ENCODE results near the gene C11orf86.
"Not testable (repeated sequence)": the region's sequence is repeated elsewhere in the genome, so short reads cannot be mapped to it uniquely, and the experiment has no call there.

Gene C11orf86

DNA sequence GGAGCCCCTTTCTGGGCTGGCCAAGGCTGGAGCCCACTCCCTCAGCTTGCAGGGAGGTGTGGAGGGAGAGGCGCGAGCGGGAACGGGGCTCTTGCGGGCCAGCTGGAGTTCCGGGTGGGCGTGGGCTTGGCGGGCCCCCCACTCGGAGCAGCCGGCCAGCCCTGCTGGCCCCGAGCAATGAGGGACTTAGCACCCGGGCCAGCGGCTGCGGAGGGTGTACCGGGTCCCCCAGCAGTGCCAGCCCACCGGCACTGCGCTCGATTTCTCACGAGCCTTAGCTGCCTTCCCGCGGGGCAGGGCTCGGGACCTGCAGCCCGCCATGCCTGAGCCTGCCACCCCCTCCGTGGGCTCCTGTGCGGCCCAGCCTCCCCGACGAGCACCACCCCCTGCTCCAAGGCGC is 13.6 kb downstream of the C11orf86 start:
- DNase-seq (ENCODE audit: low read depth in 2 of 2) = not testable (repeated sequence)

DNA sequence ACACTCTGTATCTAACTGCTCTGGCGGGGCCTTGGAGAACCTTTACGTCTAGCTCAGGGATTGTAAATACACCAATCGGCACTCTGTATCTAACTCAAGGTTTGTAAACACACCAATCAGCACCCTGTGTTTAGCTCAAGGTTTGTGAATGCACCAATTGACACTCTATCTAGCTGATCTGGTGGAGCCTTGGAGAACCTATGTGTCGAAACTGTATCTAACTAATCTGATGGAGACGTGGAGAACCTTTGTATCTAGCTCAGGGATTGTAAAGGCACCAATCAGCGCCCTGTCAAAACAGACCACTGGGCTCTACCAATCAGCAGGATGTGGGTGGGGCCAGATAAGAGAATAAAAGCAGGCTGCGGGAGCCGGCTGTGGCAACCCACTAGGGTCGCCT is 14.3 kb downstream of the C11orf86 start:
- not testable (repeated sequence) for DNase-seq (ENCODE audit: low read depth in 2 of 2)

DNA sequence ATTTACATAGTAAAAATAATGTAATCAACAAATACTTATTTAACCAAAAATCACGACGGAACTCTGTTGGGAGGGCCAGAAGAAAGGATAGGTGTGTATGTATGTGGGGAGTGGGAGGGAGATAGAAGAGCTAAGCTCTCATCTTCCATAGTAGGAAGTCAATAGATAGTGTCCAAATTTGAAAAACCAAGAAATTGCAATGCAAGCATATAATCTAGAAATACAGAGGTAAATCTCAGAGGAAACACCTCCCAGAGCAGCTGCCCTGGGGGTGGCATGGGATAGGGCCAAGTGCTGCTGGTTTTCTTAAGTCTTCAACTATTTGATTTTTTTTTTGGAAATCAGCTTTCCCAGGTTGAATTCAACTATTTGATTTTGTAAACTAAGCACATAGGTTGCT is 16.9 kb downstream of the C11orf86 start:
- DNase-seq (ENCODE audit: low read depth in 2 of 2) = no peak

DNA sequence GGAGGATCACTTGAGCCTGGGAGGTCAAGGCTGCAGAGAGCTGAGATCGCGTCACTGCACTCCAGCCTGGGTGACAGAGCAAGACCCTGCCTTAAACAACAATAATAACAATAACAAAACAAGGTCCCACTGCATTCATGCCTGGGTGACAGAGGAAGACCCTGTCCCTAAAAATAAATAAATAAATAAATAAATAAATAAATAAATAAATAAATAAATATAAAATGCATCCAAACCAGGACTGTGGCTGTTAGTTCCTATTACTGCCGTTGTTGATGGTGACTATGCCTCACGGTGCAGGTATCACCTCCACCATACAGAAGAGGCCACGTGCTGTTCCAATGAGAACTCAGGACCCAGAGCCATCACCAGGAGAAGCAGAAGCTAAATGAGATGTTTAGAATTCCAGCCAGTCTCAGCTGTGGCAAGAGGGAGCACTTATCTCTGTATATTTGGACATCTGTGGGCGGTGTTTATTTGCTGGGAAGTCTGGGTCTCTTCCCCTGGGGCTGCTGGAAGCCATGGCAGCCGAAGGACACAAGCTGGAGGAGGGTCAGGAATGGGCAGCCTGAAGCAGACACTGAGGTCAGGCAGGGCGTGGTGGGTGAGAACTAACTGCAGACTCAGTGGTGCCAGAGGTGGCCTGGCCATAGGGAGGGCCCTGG is 21.6 kb downstream of the C11orf86 start:
- DNase-seq (ENCODE audit: low read depth in 2 of 2) = no peak

DNA sequence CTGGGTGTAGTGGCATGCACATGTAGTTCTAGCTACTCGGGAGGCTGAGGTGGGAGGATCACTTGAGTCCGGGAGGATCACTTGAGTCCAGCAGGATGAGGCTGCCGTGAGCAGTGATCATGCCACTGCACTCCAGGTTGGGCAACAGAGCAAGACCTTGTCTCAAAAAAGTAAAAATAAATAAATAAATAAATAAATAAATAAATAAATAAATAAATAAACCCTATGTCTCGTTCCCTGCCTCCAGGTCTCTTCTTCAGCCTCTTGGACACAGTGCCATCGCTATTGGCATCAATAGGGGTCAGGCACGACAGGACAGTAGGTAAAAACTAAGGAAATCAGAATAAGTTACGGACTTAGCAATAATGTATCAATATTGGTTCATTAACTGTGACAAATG is 24.5 kb downstream of the C11orf86 start:
- DNase-seq (ENCODE audit: low read depth in 2 of 2) = no peak

DNA sequence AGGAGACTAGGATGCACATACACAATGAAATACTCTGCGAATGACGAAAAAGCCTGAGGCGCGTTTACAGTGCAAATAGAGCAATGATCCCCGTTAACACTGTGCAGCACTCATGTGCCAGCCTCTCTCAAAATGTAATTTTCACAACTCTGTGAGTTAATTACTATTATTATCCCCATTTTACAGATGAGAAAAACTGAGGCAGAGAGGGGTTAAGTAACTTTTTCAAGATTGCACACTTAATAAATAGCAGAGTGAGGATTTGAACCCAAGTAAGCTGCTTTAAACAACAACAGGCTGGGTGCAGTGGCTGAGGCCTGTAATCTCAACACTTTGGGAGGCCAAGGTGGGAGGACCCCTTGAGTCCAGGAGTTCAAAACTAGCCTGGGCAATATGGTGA is 26.2 kb downstream of the C11orf86 start:
- DNase-seq (ENCODE audit: low read depth in 2 of 2) = no peak

DNA sequence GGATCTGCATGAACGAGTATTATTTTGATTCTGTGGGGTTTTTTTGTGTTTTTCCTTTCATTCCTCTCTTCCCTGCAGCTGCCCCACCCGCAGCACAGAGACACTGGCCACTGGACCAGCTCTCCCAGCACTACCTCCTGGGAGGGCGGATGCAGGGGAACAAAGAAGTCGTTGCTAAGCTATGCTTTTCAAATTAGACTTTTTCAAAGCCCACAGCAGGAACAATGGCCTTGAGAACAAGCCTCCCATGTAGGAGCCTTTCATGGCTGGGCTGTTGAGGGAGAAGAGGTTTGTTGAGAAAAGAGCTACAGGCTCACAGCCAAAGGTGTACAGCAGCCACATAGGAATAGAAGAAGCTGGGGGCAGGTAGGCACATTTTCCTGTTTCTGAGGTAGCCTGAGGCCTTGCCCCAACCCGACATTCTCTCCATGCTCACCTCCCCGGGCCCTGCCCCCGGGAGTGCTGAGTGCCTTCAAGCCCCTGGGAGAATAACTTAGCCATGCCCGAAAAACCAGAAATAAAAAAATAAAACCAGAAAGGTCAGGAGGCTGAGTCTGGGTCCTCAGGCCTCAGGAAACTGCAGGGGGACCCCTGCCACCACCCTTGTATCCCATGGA is 27.3 kb downstream of the C11orf86 start:
- DNase-seq (ENCODE audit: low read depth in 2 of 2) = no peak

DNA sequence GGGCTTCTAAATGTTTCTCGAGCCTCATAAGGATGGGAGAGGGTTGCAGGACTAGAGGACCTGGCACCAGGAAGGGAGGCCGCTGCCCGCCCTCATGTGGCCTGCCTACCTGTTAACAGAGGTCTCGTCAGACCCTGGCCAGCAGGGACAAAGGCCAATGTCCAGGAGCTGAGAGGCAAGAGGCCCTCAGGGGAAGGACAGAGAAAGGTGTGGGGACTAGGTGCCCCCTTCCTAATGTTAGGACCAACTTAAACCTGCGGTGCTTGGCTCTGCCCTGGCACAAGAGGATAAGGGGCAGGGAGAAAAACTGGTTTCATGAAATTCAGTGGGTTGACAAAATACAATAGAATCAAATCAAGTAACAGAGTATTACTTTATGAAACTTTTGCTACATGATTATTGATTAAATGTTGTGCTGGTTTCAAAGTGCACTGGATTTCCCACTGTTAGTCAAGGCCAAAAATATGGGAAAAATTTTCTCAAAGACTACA is 27.9 kb downstream of the C11orf86 start:
- DNase-seq (ENCODE audit: low read depth in 2 of 2) = no peak

DNA sequence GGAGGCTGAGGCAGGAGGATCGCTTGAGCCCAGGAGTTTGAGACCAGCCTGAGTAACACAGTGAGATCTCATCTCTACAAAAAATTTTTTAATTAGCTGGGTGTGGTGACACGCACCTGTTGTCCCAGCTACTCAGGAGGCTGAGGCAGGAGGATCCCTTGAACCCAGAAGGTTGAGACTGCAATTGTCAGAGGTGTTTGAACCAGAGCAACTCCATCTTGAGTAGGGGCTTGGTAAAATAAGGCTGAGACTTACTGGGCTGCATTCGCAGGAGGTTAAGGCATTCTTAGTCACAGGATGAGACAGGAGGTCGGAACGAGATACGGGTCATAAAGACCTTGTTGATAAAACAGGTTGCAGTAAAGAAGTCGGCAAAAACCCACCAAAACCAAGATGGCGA is 30.1 kb downstream of the C11orf86 start:
- DNase-seq (ENCODE audit: low read depth in 2 of 2) = not testable (repeated sequence)

DNA sequence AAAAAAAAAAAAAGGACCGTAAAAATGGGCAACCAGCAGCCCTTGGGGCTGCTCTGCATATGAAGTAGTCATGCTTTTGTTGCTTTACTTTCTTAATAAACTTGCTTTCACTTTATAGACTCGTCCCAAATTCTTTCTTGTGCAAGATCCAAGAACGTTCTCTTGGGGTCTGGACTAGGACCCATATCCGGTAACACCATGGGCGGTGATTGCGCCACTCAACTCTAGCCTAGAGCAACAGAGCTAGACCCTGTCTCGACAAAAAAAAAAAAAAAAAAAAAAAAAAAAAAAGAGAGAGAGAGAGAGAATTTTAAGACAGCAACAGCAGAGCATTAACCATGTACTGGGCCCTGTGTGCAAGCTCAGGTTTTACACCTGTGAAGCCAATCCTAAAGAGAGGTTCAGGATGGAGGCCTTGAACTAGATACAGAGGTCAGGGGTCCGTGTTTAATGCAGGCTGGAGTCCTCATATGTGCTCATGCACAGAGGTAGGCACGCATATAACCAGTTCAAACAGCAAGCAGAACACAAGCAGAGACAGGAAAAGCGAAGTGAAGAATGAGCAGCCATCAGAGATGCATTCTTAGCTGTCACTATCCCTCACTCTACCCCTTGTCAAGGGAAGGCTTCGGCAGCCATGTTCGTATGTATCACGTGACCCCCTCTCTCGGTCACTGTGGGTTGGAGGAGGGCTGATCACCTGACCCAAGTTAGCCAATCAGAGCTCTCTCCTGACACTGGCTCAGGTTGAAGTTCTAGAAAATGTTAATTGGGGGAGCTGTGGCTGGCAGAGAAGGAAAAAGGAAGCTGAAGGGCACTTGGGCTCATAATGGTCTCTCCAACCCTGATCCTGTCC is 31.2 kb downstream of the C11orf86 start:
- DNase-seq (ENCODE audit: low read depth in 2 of 2) = no peak

DNA sequence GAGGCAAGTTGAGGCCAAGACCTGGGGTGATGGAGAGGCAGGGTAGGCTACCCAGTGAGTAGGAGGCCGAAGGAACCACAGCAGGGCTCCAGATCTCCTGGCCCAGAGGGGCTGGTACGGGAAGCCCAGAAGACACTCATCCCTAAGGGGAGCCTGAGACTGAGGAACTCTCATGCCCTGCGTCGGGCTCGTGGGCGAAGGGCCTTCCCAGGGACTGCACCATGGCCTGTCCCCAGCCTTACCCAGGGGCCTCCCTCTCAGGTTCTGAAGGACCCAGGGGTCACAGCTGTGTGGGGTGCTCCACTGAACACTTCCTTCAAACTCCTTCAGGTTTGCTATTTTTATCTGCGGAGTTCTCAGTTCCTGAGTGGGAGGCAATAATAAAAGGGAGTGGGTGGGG is 32.0 kb downstream of the C11orf86 start:
- DNase-seq (ENCODE audit: low read depth in 2 of 2) = no peak

DNA sequence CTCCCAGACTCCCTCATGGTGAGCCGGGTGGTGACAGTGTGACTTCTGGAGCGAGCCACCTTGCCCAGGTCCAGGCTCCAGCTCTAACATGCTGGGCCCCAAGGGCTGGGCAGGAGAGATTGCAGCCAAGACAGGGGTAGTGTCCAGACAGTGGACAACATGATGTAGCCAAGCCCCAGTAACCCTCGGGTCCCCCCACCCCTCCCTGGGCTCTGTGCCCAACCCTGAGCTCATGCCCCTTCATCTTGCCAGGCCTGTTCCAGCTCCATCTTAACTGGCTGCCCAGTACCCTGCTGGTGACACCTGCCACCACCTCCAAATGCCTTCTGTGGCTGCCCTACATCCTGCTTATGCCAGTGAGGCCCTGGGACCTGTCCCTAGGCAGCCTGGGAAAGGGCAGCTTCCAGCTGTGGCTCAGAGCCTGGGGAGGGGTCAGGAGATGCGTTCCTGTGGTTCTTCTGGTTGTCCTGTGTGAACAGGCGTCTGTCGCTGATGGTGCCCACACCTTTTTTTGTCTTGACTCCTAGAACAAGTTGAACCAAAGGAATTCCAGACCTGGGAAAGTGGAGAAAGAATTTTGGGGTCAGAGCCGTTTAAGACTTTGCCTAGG is 35.3 kb downstream of the C11orf86 start:
- no peak for DNase-seq (ENCODE audit: low read depth in 2 of 2)

DNA sequence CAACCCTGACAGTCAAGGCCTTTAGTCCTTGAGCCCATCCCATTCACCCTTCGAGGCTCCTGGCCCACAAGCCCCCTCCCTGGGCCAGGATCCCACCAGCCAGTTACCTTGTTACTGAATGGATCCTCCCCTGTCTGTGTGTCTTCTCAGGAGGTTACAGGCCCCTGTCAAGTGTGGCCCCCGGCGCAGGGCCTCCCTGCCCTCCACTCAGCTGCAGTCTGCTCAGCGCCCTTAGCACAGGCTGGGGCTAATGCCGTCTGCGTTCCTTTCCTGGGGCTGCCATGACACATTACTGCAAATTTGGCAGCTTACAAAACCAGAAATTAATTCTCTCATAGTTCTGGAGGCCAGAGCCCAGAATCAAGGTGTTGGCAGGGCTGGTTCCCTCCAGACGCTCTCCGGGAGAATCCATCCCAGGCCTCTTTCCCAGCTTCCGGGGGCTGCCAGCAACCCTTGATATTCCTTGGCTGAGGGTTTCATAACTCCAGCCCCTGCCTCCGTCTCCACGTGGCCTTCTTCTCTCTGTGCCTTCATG is 38.5 kb downstream of the C11orf86 start:
- DNase-seq (ENCODE audit: low read depth in 2 of 2) = no peak

DNA sequence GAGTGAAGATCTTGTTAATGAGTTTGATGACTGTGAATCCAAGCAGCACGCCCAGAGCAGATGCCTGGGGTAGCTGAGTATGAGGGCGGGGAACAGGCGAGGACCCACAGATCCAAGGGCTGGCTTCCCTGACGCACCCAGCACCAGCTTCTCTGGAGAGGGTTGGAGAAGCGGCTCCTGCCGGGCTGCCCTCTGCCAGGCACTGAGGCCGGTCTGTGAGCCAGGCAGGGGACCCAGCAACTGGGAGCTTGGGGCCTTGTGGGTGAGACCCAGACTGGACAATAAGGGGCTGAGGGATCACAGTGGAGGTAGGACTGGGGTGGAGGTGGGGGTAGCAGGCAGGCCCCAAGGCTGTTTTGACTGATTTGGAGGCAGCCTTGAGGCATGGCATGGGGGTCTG is 39.2 kb downstream of the C11orf86 start:
- DNase-seq (ENCODE audit: low read depth in 2 of 2) = no peak

DNA sequence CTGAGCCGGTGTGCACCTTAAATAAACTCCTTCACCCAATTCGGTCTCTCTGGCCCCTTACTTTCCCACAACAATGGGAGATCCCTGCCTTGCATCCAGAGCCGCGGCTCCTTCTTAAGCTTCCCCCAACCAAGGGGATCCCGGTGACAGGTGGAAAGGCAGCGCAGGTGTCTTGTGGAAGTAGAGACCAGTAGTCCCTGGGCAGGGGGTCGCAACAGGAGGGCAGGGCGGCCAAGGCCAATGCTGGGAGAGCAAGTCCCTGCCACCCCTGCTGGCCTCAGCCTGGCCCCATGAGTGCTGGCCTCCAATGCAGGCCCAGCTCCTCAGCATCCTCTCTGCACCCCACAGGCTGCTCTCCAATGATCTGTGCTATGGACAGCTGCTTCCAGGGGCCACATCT is 39.9 kb downstream of the C11orf86 start:
- DNase-seq (ENCODE audit: low read depth in 2 of 2) = no peak

DNA sequence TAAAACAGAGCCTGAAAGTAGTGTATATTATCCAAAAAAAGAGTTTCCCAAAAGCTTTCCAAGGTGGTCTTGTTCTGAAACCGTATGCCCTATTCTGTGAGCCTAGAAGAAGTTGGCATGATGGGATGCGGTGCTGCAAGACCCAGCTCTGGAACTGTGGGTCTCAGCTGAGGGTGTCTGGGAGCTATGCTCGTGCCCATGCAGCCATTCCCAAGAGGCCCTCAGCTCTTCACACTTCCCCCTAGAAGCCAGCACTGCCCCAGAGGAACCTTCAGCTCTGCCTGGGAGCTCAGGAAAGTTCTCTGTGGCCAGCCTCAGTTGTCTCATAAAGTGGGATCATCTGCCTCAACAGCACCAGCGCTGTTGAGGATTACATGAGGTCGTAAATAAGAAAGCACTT is 41.4 kb downstream of the C11orf86 start:
- no peak for DNase-seq (ENCODE audit: low read depth in 2 of 2)

DNA sequence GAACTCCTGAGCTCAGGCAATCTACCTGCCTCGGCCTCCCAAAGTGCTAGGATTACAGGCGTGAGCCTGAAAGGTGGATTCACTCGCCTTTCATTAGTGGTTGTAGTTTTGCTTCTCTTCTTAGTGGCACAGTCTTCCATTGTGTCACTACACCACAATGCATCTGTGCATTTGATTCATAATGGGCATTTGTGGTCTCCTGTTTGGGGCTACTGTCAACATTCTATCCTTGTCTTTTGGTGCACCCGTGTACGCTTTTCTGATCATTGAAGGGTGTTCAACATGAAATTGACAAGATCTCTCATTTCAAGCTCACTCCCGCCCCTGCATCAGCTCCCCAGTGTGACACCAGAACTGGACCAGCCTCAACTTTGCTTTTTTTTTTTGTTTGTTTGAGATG is 45.8 kb downstream of the C11orf86 start:
- no peak for DNase-seq (ENCODE audit: low read depth in 2 of 2)

DNA sequence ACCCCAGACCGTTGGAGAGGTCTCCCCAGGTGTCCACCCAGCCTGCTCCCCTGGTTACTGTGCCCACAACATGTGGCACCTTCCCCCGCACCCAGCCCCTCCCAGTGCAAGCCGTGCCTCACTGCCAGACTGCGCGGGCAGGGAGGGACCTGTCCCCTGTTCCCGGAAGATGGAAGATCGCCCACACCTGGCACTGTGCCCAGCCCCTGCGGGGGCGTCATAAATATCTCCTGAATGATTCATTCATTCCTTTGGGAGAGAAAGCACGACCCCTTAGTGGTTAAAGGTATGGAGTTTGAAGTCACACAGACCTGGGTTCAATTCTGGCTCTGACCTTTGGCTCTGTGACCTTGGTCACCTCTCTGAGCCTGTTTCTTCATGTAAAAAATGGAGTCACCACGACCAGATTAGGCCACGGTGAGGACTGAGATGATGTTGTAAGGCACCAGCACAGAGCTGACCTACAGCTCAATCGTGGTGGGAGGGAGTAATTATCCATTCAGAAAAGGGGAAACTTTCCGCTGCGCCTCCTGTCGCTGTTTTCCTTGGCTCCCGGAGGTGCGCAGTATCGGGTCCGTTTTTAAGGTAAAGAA is 47.3 kb downstream of the C11orf86 start:
- DNase-seq (ENCODE audit: low read depth in 2 of 2) = no peak

DNA sequence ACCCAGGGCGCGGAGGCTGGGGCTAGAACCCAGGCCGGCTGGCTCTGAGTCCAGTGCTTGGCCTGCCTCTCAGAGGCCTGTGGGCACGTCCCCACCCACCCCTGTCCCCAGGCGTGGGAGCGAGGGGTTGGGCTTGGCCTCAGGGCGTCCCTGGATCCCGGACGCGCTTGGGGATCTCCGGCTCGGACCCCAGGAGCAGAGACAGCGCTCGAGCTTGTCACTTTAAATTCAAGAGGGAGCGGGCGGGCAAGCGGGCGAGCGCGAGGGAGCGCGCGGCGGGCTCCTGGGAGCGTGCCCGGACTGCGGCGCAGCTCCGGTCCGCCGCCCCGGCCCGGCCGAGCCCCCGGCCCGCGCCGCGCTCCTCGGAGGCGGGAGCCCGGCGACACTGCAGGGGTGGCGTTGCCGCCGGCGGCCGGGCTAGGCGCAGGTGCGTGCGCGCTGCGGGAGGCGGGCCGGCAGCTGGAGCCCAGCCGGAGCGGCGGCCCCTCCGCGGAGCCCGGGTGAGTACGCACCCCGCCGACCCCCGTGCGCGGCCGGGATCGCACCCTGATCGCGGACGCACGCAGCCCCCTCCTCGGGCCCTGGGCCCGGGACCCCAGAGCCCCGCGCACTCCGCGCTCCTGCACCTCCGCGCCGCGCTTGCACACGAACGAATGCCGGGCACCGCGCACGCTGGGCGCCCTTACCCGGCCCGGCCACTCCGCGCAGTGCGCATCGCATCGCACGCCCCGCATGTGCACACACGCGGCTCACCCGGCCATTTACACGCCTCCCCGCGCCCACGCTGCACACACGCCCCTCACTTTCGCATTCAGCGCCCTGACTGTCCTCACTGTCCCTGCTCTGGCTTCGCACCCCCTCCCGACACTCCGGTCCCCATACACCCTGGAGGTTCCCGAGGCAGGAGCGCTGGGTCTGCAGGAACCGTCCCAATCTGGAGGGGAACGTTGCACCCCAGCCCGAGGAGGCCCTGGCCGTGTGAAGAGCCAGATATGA is 48.2 kb downstream of the C11orf86 start, which contains the start of gene SYT12:
Gene SYT12, plus strand, starts transcription at position 174 of the 996 bp plus-strand sequence. CDS start 7,011 bp downstream, outside the sequence.
- no peak for DNase-seq (ENCODE audit: low read depth in 2 of 2)

DNA sequence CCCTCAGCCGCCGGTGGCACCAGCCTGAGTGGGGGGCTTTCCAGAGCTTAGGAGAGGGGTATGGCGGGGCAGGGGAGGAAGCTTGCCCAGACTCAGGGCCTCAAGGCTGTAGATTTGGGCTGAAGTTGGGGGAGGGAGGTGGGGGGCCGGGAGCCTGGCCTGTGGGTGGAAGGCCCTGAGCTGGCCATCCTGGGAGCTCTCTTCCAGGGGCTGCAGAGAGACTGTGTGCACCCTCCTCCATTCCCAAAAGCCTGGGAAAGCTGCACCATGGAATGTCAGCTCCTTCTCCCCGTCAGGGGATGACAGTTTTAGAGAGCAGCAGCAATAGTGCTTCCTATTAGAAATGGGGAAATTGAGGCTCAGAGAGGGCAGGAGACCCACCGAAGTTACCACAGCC is 48.9 kb downstream of the C11orf86 start:
- no peak for DNase-seq (ENCODE audit: low read depth in 2 of 2)
